ENCODE measurements around the gene PDZD7. TPM values are rescaled to one million over a fixed set of nuclear protein-coding genes. Genes with fewer than 3 reads are reported as not detected.

The PDZD7 gene
- total and polyA plus RNA-seq, 2 donors from 2014 or later = 1.6 to 1.9 TPM

DNA sequence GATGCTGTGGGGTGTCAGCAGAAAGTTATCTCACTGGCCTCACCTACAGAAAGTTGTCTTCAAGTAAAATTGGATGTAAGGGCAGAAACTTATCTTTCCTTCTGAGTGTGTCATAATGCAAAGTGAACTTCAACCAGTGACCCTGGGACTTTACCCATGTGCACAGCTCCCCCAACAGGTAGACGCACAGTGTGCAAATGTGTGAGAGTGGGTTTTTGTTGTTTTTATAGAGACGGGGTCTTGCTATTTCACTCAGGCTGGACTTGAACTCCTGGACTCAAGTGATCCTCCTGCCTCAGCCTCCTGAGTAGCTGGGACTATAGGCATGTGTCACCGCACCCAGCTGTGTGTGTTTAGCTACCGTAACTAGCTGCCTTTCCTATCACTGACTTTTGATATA is 24.5 kb upstream of the PDZD7 start:
- H3K4me3 ChIP-seq (ENCODE audit: low read length in 3 of 3) = no peak overlapping the region
- TF ChIP-seq, protein P1, sequence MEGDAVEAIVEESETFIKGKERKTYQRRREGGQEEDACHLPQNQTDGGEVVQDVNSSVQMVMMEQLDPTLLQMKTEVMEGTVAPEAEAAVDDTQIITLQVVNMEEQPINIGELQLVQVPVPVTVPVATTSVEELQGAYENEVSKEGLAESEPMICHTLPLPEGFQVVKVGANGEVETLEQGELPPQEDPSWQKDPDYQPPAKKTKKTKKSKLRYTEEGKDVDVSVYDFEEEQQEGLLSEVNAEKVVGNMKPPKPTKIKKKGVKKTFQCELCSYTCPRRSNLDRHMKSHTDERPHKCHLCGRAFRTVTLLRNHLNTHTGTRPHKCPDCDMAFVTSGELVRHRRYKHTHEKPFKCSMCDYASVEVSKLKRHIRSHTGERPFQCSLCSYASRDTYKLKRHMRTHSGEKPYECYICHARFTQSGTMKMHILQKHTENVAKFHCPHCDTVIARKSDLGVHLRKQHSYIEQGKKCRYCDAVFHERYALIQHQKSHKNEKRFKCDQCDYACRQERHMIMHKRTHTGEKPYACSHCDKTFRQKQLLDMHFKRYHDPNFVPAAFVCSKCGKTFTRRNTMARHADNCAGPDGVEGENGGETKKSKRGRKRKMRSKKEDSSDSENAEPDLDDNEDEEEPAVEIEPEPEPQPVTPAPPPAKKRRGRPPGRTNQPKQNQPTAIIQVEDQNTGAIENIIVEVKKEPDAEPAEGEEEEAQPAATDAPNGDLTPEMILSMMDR (IDR thresholded peaks at IDR 0.05; ENCODE audit: borderline replicate concordance, extremely low read depth, insufficient read depth) = no peak
- no peak overlapping the region for H3K9ac ChIP-seq (ENCODE audit: low read length in 3 of 3)
- H3K9me3 ChIP-seq (ENCODE audit: control insufficient read depth in 2 of 3, insufficient read depth in 1 of 3, low read length in 3 of 3) = no peaks in the 10 kb centered on the region
- DNase-seq (peak in 1 of 5 donors; percentile 2), FAIRE-seq (no peak)
- peaks cover 0 to 5% (median 0%) of the 10 kb centered on the region in 3 donors for H3K4me1 ChIP-seq (ENCODE audit: control insufficient read depth in 2 of 3, insufficient read depth in 2 of 3, low read depth in 1 of 3, low read length in 3 of 3)
- no peak overlapping the region for H3K27ac ChIP-seq (ENCODE audit: low read depth in 2 of 2, low read length in 2 of 2)
- no peaks in the 10 kb centered on the region for H3K36me3 ChIP-seq (ENCODE audit: control insufficient read depth in 2 of 3, insufficient read depth in 3 of 3, low read length in 3 of 3)
- peaks cover 8% of the 10 kb centered on the region for H3K27me3 ChIP-seq (ENCODE audit: control insufficient read depth, insufficient read depth, low read length)
- intact Hi-C loops (cut with DNase I) = no loop called here

DNA sequence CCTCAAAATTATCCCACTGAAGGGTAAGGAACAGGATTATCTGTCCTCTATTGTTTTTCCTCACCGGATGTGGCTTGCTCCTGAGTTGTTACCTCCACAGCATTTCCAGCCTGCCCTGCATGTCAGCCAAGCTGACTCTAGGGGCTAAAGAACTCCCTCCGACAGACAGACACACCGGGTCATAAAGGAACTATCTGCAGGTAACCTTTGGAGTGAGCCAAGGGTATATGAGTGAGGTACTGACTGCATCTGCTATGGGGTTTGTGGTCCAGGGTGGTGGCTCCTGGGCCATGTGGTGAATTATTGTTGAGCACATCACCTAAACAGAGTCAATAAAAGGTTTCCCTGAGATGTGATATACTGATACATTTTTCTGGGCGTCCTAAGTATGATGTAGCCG is 23.9 kb upstream of the PDZD7 start:
- Histone ChIP-seq H3K27ac (ENCODE audit: low read depth in 2 of 2, low read length in 2 of 2) (no peak overlapping the region), H3K9ac (ENCODE audit: low read length in 3 of 3) (no peak overlapping the region), H3K4me1 (ENCODE audit: control insufficient read depth in 2 of 3, insufficient read depth in 2 of 3, low read depth in 1 of 3, low read length in 3 of 3) (no peaks in the 10 kb centered on the region), H3K4me3 (ENCODE audit: low read length in 3 of 3) (no peak overlapping the region), H3K27me3 (ENCODE audit: control insufficient read depth, insufficient read depth, low read length) (peaks cover 12% of the 10 kb centered on the region), H3K36me3 (ENCODE audit: control insufficient read depth in 2 of 3, insufficient read depth in 3 of 3, low read length in 3 of 3) (no peaks in the 10 kb centered on the region), H3K9me3 (ENCODE audit: control insufficient read depth in 2 of 3, insufficient read depth in 1 of 3, low read length in 3 of 3) (no peaks in the 10 kb centered on the region)
- TF ChIP-seq, protein P1 (IDR thresholded peaks at IDR 0.05; ENCODE audit: borderline replicate concordance, extremely low read depth, insufficient read depth) = no peak
- intact Hi-C loops (cut with DNase I) = no loop called here
- FAIRE-seq (no peak), DNase-seq (no peak)

DNA sequence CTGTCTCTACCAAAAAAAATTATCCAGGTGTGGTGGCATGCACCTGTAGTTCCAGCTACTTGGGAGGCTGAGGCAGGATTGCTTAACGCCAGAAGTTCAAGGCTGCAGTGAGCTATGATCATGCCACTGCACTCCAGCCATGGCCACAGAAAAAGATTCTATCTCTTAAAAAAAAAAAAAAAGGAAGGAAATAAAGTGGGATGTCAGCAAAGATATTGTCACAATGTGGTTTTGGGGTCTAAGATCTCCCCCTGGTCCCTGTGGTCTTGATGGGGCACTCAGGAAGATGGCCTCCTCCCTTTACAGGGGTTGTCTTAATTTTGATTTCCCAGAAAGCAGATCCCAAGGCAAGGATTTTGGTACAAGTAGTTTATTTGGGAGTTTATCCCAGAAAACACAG is 23.4 kb upstream of the PDZD7 start:
- no peaks in the 10 kb centered on the region for H3K9me3 ChIP-seq (ENCODE audit: control insufficient read depth in 2 of 3, insufficient read depth in 1 of 3, low read length in 3 of 3)
- no peak overlapping the region for H3K4me3 ChIP-seq (ENCODE audit: low read length in 3 of 3)
- FAIRE-seq (no peak), DNase-seq (no peak)
- H3K4me1 ChIP-seq (ENCODE audit: control insufficient read depth in 2 of 3, insufficient read depth in 2 of 3, low read depth in 1 of 3, low read length in 3 of 3) = no peaks in the 10 kb centered on the region
- H3K27ac ChIP-seq (ENCODE audit: low read depth in 2 of 2, low read length in 2 of 2) = no peak overlapping the region
- no peaks in the 10 kb centered on the region for H3K36me3 ChIP-seq (ENCODE audit: control insufficient read depth in 2 of 3, insufficient read depth in 3 of 3, low read length in 3 of 3)
- TF ChIP-seq, protein P1 (IDR thresholded peaks at IDR 0.05; ENCODE audit: borderline replicate concordance, extremely low read depth, insufficient read depth) = no peak
- intact Hi-C loops (cut with DNase I) = no loop called here
- H3K9ac ChIP-seq (ENCODE audit: low read length in 3 of 3) = no peak overlapping the region
- H3K27me3 ChIP-seq (ENCODE audit: control insufficient read depth, insufficient read depth, low read length) = peaks cover 12% of the 10 kb centered on the region

DNA sequence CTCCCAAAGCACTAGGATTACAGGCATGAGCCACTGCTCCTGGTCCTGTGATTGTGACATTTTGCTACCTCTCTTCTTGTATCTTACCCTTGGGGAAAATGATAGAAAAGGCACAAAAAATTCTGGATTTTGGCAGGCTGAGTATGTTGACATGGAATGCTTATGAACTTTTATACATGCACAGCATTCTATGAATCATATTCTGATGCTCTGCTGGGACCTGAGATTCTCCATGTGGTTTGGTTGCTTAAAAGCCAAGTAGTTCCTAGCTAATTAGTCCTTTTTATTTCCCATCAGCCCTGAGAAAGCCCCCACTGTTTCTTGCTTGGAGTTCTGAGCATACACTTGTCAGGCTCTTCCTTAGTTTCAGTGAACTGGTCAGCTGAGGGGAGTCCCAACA is 22.6 kb upstream of the PDZD7 start:
- H3K9ac ChIP-seq (ENCODE audit: low read length in 3 of 3) = no peak overlapping the region
- no peak overlapping the region for H3K4me3 ChIP-seq (ENCODE audit: low read length in 3 of 3)
- no peaks in the 10 kb centered on the region for H3K9me3 ChIP-seq (ENCODE audit: control insufficient read depth in 2 of 3, insufficient read depth in 1 of 3, low read length in 3 of 3)
- FAIRE-seq (no peak), DNase-seq (no peak)
- peaks cover 18% of the 10 kb centered on the region for H3K27me3 ChIP-seq (ENCODE audit: control insufficient read depth, insufficient read depth, low read length)
- H3K4me1 ChIP-seq (ENCODE audit: control insufficient read depth in 2 of 3, insufficient read depth in 2 of 3, low read depth in 1 of 3, low read length in 3 of 3) = no peaks in the 10 kb centered on the region
- H3K36me3 ChIP-seq (ENCODE audit: control insufficient read depth in 2 of 3, insufficient read depth in 3 of 3, low read length in 3 of 3) = no peaks in the 10 kb centered on the region
- H3K27ac ChIP-seq (ENCODE audit: low read depth in 2 of 2, low read length in 2 of 2) = no peak overlapping the region
- intact Hi-C loops (cut with DNase I) = no loop called here
- TF ChIP-seq, protein P1 (IDR thresholded peaks at IDR 0.05; ENCODE audit: borderline replicate concordance, extremely low read depth, insufficient read depth) = no peak

Measured in kidney (tissue), 14 donors.